Measurements from ENCODE around the gene IL23R. TPM values are rescaled to one million over a fixed set of nuclear protein-coding genes. Genes with fewer than 3 reads are reported as not detected.

The IL23R gene
- total and polyA plus RNA-seq, 8 donors = 0.06 to 0.31 (median 0.13) TPM; not detected in 3

GRCh38 chr1:67162954-67163353 is 3.3 kb upstream of the IL23R start:
- H3K4me1 ChIP-seq = no peaks in the 10 kb centered on the region
- H3K36me3 ChIP-seq = no peaks in the 10 kb centered on the region
- H3K27ac ChIP-seq = no peak overlapping the region
- DNase-seq (no peak), ATAC-seq (peak; percentile 54)
- intact Hi-C loops (cut with DNase I) = no loop called here
- no peaks in the 10 kb centered on the region for H3K27me3 ChIP-seq
- TF ChIP-seq, protein P1, sequence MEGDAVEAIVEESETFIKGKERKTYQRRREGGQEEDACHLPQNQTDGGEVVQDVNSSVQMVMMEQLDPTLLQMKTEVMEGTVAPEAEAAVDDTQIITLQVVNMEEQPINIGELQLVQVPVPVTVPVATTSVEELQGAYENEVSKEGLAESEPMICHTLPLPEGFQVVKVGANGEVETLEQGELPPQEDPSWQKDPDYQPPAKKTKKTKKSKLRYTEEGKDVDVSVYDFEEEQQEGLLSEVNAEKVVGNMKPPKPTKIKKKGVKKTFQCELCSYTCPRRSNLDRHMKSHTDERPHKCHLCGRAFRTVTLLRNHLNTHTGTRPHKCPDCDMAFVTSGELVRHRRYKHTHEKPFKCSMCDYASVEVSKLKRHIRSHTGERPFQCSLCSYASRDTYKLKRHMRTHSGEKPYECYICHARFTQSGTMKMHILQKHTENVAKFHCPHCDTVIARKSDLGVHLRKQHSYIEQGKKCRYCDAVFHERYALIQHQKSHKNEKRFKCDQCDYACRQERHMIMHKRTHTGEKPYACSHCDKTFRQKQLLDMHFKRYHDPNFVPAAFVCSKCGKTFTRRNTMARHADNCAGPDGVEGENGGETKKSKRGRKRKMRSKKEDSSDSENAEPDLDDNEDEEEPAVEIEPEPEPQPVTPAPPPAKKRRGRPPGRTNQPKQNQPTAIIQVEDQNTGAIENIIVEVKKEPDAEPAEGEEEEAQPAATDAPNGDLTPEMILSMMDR (IDR thresholded peaks at IDR 0.05) = no peak
- H3K9me3 ChIP-seq = no peaks in the 10 kb centered on the region
- H3K4me3 ChIP-seq = no peak overlapping the region

GRCh38 chr1:67165468-67166041 is 699 bp upstream of the IL23R start:
- no peak for DNase-seq

DNA sequence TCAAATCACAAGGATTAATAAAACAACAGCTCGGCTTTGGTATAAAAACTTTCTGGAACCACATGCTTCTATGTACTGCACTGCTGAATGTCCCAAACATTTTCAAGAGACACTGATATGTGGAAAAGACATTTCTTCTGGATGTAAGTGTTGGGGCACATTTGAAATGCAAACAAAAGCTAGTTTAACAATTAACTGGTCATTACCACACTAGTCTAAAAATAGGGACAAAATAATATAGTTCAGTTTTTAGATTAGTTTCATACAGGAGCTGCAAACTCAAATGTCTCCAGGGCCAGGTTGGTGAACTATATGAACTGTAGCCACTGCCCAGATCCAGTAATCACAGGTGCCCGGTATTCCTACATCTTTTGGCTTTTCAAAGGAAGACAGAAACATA is 3.2 kb downstream of the IL23R start:
- no peak for DNase-seq
- Histone ChIP-seq H3K4me3 (no peak overlapping the region), H3K27me3 (no peaks in the 10 kb centered on the region), H3K27ac (no peak overlapping the region), H3K9me3 (no peaks in the 10 kb centered on the region), H3K4me1 (no peaks in the 10 kb centered on the region), H3K36me3 (no peaks in the 10 kb centered on the region)
- intact Hi-C loops (cut with DNase I) = no loop called here
- TF ChIP-seq, protein P1 (IDR thresholded peaks at IDR 0.05) = no peak
- ATAC-seq = peak; percentile 70

More at GRCh38 chr1:67165468-67166041, 699 bp upstream of the IL23R start:
- no peak overlapping the region for H3K4me3 ChIP-seq
- ATAC-seq = no peak
- H3K27me3 ChIP-seq = no peaks in the 10 kb centered on the region
- no peaks in the 10 kb centered on the region for H3K9me3 ChIP-seq
- no peaks in the 10 kb centered on the region for H3K36me3 ChIP-seq
- H3K27ac ChIP-seq = no peak overlapping the region
- no peaks in the 10 kb centered on the region for H3K4me1 ChIP-seq
- intact Hi-C loops (cut with DNase I) = no loop called here
- TF ChIP-seq, protein P1 (IDR thresholded peaks at IDR 0.05) = no peak

GRCh38 chr1:67169932-67170331 is 3.7 kb downstream of the IL23R start:
- H3K9me3 ChIP-seq = no peaks in the 10 kb centered on the region
- intact Hi-C loops (cut with DNase I) = no loop called here
- ATAC-seq (peak; percentile 69), DNase-seq (no peak)
- no peaks in the 10 kb centered on the region for H3K4me1 ChIP-seq
- no peaks in the 10 kb centered on the region for H3K36me3 ChIP-seq
- no peaks in the 10 kb centered on the region for H3K27me3 ChIP-seq
- no peak overlapping the region for H3K27ac ChIP-seq
- TF ChIP-seq, protein P1 (IDR thresholded peaks at IDR 0.05) = no peak
- no peak overlapping the region for H3K4me3 ChIP-seq

DNA sequence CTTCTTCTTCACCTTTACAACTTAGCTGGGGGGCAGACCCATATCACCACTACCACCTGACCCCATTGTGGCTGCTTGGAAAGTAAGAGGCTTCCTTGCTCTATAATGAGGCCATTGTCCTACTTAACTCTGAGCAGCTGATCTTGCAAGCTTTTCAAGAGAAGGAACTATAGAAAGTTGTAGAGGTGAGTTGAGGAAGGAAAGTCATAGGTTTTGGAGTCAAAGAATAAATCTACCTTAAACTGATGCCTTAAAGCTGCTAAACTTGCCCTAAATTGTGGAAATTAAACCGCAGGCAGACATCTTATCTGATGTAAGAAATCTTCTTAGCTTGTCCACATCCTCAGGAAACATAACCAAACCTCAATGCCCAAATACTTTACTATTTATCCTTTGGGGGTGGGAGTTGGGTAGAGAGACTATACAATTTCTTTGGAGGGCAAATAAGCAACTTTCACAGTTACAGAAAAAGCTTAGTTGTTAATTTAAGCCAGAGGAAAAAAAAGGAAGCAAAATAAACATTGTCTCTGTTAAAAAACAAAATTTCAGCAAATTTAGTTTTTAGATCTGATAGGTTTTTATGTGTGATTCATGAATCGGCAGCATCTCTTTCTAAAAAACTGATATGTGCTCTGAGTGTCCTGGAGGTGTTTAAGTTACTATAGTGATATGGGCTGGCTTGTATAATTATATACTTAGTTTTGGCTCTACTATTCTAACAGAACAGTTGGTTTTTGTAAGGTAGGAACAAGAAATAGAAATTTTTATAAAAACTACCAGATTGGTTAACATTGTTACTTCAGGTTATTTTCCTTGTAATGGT is 4.7 kb downstream of the IL23R start:
- no peaks in the 10 kb centered on the region for H3K4me1 ChIP-seq
- no peaks in the 10 kb centered on the region for H3K27me3 ChIP-seq
- H3K36me3 ChIP-seq = no peaks in the 10 kb centered on the region
- H3K9me3 ChIP-seq = no peaks in the 10 kb centered on the region
- TF ChIP-seq, protein P1 (IDR thresholded peaks at IDR 0.05) = no peak
- DNase-seq = no peak
- no peak for ATAC-seq
- H3K27ac ChIP-seq = no peak overlapping the region
- no peak overlapping the region for H3K4me3 ChIP-seq
- intact Hi-C loops (cut with DNase I) = no loop called here
